ENCODE measurements around the gene DBR1. TPM values are rescaled to one million over a fixed set of nuclear protein-coding genes. Genes with fewer than 3 reads are reported as not detected.

The DBR1 gene
- total and polyA plus RNA-seq, 2 of the 13 experiments (the other 11 are each of a cell fraction or from before 2014, with no cell fraction given): 6.4 to 16.7 TPM

- TF ChIP-seq, protein P1, sequence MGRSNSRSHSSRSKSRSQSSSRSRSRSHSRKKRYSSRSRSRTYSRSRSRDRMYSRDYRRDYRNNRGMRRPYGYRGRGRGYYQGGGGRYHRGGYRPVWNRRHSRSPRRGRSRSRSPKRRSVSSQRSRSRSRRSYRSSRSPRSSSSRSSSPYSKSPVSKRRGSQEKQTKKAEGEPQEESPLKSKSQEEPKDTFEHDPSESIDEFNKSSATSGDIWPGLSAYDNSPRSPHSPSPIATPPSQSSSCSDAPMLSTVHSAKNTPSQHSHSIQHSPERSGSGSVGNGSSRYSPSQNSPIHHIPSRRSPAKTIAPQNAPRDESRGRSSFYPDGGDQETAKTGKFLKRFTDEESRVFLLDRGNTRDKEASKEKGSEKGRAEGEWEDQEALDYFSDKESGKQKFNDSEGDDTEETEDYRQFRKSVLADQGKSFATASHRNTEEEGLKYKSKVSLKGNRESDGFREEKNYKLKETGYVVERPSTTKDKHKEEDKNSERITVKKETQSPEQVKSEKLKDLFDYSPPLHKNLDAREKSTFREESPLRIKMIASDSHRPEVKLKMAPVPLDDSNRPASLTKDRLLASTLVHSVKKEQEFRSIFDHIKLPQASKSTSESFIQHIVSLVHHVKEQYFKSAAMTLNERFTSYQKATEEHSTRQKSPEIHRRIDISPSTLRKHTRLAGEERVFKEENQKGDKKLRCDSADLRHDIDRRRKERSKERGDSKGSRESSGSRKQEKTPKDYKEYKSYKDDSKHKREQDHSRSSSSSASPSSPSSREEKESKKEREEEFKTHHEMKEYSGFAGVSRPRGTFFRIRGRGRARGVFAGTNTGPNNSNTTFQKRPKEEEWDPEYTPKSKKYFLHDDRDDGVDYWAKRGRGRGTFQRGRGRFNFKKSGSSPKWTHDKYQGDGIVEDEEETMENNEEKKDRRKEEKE (IDR thresholded peaks at IDR 0.05): no peak
- TF ChIP-seq, protein P2, sequence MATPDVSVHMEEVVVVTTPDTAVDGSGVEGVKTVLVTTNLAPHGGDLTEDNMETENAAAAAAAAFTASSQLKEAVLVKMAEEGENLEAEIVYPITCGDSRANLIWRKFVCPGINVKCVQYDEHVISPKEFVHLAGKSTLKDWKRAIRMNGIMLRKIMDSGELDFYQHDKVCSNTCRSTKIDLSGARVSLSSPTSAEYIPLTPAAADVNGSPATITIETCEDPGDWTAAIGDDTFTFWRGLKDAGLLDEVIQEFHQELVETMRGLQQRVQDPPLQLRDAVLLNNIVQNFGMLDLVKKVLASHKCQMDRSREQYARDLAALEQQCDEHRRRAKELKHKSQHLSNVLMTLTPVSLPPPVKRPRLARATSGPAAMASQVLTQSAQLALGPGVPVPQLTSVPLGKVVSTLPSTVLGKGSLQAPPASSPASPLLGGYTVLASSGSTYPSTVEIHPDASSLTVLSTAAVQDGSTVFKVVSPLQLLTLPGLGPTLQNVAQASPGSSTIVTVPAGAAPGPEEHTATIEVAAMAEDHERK (CRISPR knock-in tag; IDR thresholded peaks at IDR 0.05; ENCODE audit: low read depth): no peak
- TF ChIP-seq FOXO1 (CRISPR knock-in tag; IDR thresholded peaks at IDR 0.05): no peak
These were observed 33.8 kb downstream of the DBR1 start (continued) for GRCh38 chr3:138140940-138141339.

DNA sequence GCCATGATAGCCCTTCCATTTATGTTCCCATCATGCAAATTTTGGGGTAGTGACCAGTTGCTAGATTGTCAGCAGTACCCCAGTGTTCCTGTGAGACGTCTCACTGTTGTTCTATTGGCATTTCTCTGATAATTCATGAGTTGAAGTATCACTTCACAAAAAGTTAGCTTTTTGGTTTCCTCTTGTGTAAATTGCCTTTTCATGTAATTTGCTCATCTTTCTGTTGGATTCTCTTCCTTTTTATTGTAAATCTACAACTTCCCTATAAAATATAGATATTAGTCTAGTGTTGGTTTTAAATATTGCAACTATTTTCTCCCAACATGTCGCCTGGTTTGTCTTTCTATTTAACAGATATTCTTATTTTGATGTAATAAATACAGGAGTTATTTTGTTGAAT, 35.0 kb downstream of the DBR1 start:
- intact Hi-C loops (cut with micrococcal nuclease; ENCODE audit: unreplicated experiment) (loop anchor here (5.0 kb wide), 1 partner anchor 892 kb away; no protein-coding TSS in a partner anchor), in situ Hi-C loops (cut with HindIII; ENCODE audit: extremely low pct_ligation_motif_present, low pct_unique_long_range_greater_than_20kb) (no loop called here)
- Histone ChIP-seq H2AFZ (ENCODE audit: low read length) (no peak overlapping the region), H4K20me1 (ENCODE audit: insufficient read depth, low read length) (no peaks in the 10 kb centered on the region), H3K4me3 (replicated peaks in 1 of 3; ENCODE audit: insufficient read depth in 1 of 3, low read depth in 2 of 3, low read length in 3 of 3) (no peak overlapping the region), H3K4me1 (ENCODE audit: insufficient read depth, low read length) (0 out of 2 replicates have a peak, but pooled peaks cover 9% of the 10 kb centered on the region), H3K79me2 (ENCODE audit: insufficient read depth, low read length) (no peaks in the 10 kb centered on the region), H3K27ac (ENCODE audit: extremely low read length, insufficient read depth, low read length) (no peak overlapping the region), H3K27me3 (ENCODE audit: control insufficient read depth in 1 of 2, insufficient read depth in 2 of 2, low read length in 2 of 2) (no peaks in the 10 kb centered on the region), H3K9me3 (ENCODE audit: low read length) (no peaks in the 10 kb centered on the region), H3K4me2 (ENCODE audit: low read depth, low read length) (no peak overlapping the region), H3K9ac (ENCODE audit: insufficient read depth, low read depth, low read length) (no peak overlapping the region), H3K36me3 (replicated peaks in 1 of 2; ENCODE audit: control insufficient read depth in 1 of 2, insufficient read depth in 2 of 2, low read length in 2 of 2) (no peaks in the 10 kb centered on the region)
- BruUV-seq (replicated peaks): no TSS peak
- DNase-seq (ENCODE audit: low spot score) (no peak), ATAC-seq (no peak), FAIRE-seq (no peak)
- WGBS (ENCODE audit: low lambda C conversion rate): 3% methylated on average over 2 of the region's 2 CpGs
- CTCF ChIA-PET (ENCODE audit: low intra/inter-chr PET ratio, low total read pairs): no interaction called here
- POLR2A ChIA-PET: no interaction called here
- no peak for TF ChIP-seq IKZF4 (CRISPR knock-in tag; IDR thresholded peaks at IDR 0.05; ENCODE audit: borderline replicate concordance, low read depth, not compliant biosample characterization)
- no peak for TF ChIP-seq ZNF878 (CRISPR knock-in tag; IDR thresholded peaks at IDR 0.05)
- TF ChIP-seq ZNF34 (CRISPR knock-in tag; IDR thresholded peaks at IDR 0.05; ENCODE audit: borderline replicate concordance): no peak
- no peak for TF ChIP-seq ZNF503 (CRISPR knock-in tag; IDR thresholded peaks at IDR 0.05)
- TF ChIP-seq ZNF18 (CRISPR knock-in tag; IDR thresholded peaks at IDR 0.05; ENCODE audit: insufficient replicate concordance): no peak
- TF ChIP-seq, protein P3, sequence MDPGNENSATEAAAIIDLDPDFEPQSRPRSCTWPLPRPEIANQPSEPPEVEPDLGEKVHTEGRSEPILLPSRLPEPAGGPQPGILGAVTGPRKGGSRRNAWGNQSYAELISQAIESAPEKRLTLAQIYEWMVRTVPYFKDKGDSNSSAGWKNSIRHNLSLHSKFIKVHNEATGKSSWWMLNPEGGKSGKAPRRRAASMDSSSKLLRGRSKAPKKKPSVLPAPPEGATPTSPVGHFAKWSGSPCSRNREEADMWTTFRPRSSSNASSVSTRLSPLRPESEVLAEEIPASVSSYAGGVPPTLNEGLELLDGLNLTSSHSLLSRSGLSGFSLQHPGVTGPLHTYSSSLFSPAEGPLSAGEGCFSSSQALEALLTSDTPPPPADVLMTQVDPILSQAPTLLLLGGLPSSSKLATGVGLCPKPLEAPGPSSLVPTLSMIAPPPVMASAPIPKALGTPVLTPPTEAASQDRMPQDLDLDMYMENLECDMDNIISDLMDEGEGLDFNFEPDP (CRISPR knock-in tag; conservative IDR thresholded peaks at IDR 0.05): no peak
- TF ChIP-seq MBD4 (IDR thresholded peaks at IDR 0.05; ENCODE audit: borderline replicate concordance, low read length): no peak
- no peak for TF ChIP-seq XBP1 (CRISPR knock-in tag; IDR thresholded peaks at IDR 0.05)
- no peak for TF ChIP-seq ZNF484 (CRISPR knock-in tag; IDR thresholded peaks at IDR 0.05; ENCODE audit: borderline replicate concordance, low read depth)
- TF ChIP-seq MLLT10 (CRISPR knock-in tag; IDR thresholded peaks at IDR 0.05): no peak
- TF ChIP-seq NCOA1 (CRISPR knock-in tag; IDR thresholded peaks at IDR 0.05): no peak
